HTR-8/SVneo (cell line): Measurements from ENCODE around the gene TCEAL3.
A peak's percentile ranks its signal among the peaks of the same experiment; 100 is the strongest.
"Not testable (repeated sequence)": the region's sequence is repeated elsewhere in the genome, so short reads cannot be mapped to it uniquely, and the experiment has no call there.

Experiments
- DNase-seq: peaks from one replicate; pipeline ENCODE4 v3.0.0; 2011; ENCODE audit warnings: low spot score, mixed read lengths; ENCODE audit not compliant: insufficient read length
- FAIRE-seq: peaks from 2 replicates; lab custom pipeline; 2011; peaks lifted over from hg19 to GRCh38; lab: Jason Lieb, UNC

The TCEAL3 gene

GRCh38 chrX:103616676-103617186 lies 9.0 kb downstream of the TCEAL3 start:
- no peak for DNase-seq
- FAIRE-seq: no peak

- FAIRE-seq: no peak
These were observed 16.3 kb downstream of the TCEAL3 start for GRCh38 chrX:103624111-103624510.

GRCh38 chrX:103626855-103627254 lies 19.1 kb downstream of the TCEAL3 start:
- DNase-seq: no peak
- FAIRE-seq: no peak

More at GRCh38 chrX:103624111-103624510, 16.3 kb downstream of the TCEAL3 start:
- no peak for DNase-seq

GRCh38 chrX:103628386-103629317 lies 20.9 kb downstream of the TCEAL3 start, which contains the start of gene TCEAL1:
Gene TCEAL1 (plus strand): TSS chrX:103628975. CDS start chrX:103629917, 942 bp downstream.
- FAIRE-seq (no peak), DNase-seq (no peak)

GRCh38 chrX:103629318-103630170 lies 21.8 kb downstream of the TCEAL3 start:
- no peak for FAIRE-seq
- peak; percentile 26 for DNase-seq

- no peak for FAIRE-seq
- DNase-seq: no peak
These were observed 22.4 kb downstream of the TCEAL3 start for GRCh38 chrX:103630171-103630511.

- FAIRE-seq (no peak), DNase-seq (no peak)
These were observed 23.4 kb downstream of the TCEAL3 start for GRCh38 chrX:103631145-103631544.

- FAIRE-seq: no peak
- no peak for DNase-seq
These were observed 27.7 kb downstream of the TCEAL3 start for GRCh38 chrX:103635436-103635835.

GRCh38 chrX:103637604-103638338 lies 30.0 kb downstream of the TCEAL3 start:
- no peak for DNase-seq
- FAIRE-seq: no peak

GRCh38 chrX:103638479-103639346 lies 30.9 kb downstream of the TCEAL3 start:
- not testable (repeated sequence) for FAIRE-seq, DNase-seq

GRCh38 chrX:103640401-103641155 lies 32.8 kb downstream of the TCEAL3 start:
- DNase-seq (no peak), FAIRE-seq (no peak)

GRCh38 chrX:103644125-103644524 lies 36.4 kb downstream of the TCEAL3 start:
- FAIRE-seq (no peak), DNase-seq (no peak)

- FAIRE-seq: no peak
- no peak for DNase-seq
These were observed 39.9 kb downstream of the TCEAL3 start for GRCh38 chrX:103647630-103648029.

- FAIRE-seq: no peak
These were observed 43.5 kb downstream of the TCEAL3 start for GRCh38 chrX:103651151-103651773.

GRCh38 chrX:103655230-103656000 lies 47.7 kb downstream of the TCEAL3 start:
- not testable (repeated sequence) for DNase-seq, FAIRE-seq

More at GRCh38 chrX:103651151-103651773, 43.5 kb downstream of the TCEAL3 start:
- no peak for DNase-seq

GRCh38 chrX:103656617-103657016 lies 48.9 kb downstream of the TCEAL3 start:
- peak; percentile 11 for DNase-seq

GRCh38 chrX:103657066-103657465 lies 49.3 kb downstream of the TCEAL3 start:
- not testable (repeated sequence) for FAIRE-seq

More at GRCh38 chrX:103656617-103657016, 48.9 kb downstream of the TCEAL3 start:
- no peak for FAIRE-seq

More at GRCh38 chrX:103657066-103657465, 49.3 kb downstream of the TCEAL3 start:
- not testable (repeated sequence) for DNase-seq
